ENCODE data around the gene SEMA6B.
"Not testable (repeated sequence)": the region's sequence is repeated elsewhere in the genome, so short reads cannot be mapped to it uniquely, and the experiment has no call there.

The SEMA6B gene

GRCh38 chr19:4529924-4530522, 29.5 kb downstream of the SEMA6B start:
- H3K36me3 ChIP-seq (replicated peaks; ENCODE audit: low read depth, low read length) = no peaks in the 10 kb centered on the region
- TF ChIP-seq CTCF (IDR thresholded peaks at IDR 0.05; ENCODE audit: low read depth, low read length) (no peak), EZH2phosphoT487 (IDR thresholded peaks at IDR 0.05; ENCODE audit: low read depth) (no peak)
- H4K20me1 ChIP-seq (ENCODE audit: insufficient read depth, low read length) = no peaks in the 10 kb centered on the region
- H3K9ac ChIP-seq (ENCODE audit: low read length) = no peak overlapping the region
- no peaks in the 10 kb centered on the region for H3K4me1 ChIP-seq (ENCODE audit: low read length)
- H2AFZ ChIP-seq (ENCODE audit: low read depth, low read length) = no peak overlapping the region
- no peak overlapping the region for H3K4me3 ChIP-seq (ENCODE audit: low read length)
- H3K27me3 ChIP-seq (ENCODE audit: low read depth, low read length) = no peaks in the 10 kb centered on the region
- no peaks in the 10 kb centered on the region for H3K9me3 ChIP-seq (ENCODE audit: insufficient read depth, low read length)
- no peak overlapping the region for H3K4me2 ChIP-seq (ENCODE audit: low read length)
- no peaks in the 10 kb centered on the region for H3K79me2 ChIP-seq (ENCODE audit: low read length)
- H3K27ac ChIP-seq (ENCODE audit: low read length) = no peak overlapping the region

DNA sequence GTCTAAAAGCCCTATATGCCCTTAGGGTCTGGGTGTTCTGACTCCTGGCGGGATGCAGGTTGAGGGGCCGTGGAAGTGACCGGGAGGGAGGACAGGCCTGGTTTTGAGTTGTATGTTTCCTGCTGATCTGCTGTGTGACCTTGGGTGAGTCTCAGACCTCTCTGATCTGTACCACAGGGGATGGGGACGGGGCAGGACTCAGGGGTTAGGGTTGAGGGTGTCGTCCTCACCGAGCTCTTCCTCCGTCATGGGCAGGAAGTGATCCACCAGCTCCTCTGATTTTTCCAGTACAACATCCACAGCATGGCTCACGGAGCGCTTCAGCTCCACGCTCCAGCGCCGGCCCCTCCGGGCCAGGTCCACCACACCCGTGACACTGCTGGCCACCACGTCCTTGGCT, 30.6 kb downstream of the SEMA6B start:
- Histone ChIP-seq H3K4me3 (ENCODE audit: low read length) (no peak overlapping the region), H3K9ac (ENCODE audit: low read length) (no peak overlapping the region), H3K27me3 (ENCODE audit: low read depth, low read length) (no peaks in the 10 kb centered on the region), H3K9me3 (ENCODE audit: insufficient read depth, low read length) (no peaks in the 10 kb centered on the region), H3K27ac (ENCODE audit: low read length) (no peak overlapping the region), H4K20me1 (ENCODE audit: insufficient read depth, low read length) (no peaks in the 10 kb centered on the region), H3K79me2 (ENCODE audit: low read length) (no peaks in the 10 kb centered on the region), H3K4me2 (ENCODE audit: low read length) (no peak overlapping the region), H3K36me3 (replicated peaks; ENCODE audit: low read depth, low read length) (no peaks in the 10 kb centered on the region), H3K4me1 (ENCODE audit: low read length) (no peaks in the 10 kb centered on the region), H2AFZ (ENCODE audit: low read depth, low read length) (no peak overlapping the region)
- TF ChIP-seq EZH2phosphoT487 (IDR thresholded peaks at IDR 0.05; ENCODE audit: low read depth) (no peak), CTCF (IDR thresholded peaks at IDR 0.05; ENCODE audit: low read depth, low read length) (no peak)

DNA sequence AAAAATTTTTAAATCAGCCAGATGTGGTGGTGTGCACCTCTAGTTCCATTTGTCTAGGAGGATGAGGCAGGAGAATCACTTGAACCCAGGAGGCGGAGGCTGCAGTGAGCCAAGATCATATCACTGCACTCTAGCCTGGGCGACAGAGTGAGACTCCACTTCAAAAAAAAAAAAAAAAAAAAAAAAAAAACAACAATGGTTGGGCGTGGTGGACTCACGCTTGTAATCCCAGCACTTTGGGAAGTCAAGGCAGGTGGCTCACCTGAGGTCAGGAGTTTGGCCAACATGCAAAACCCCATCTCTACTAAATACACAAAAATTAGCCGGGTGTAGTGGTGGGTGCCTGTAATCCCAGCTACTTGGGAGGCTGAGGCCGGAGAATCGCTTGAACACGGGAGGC, 32.1 kb downstream of the SEMA6B start:
- not testable (repeated sequence) for H3K79me2 ChIP-seq (ENCODE audit: low read length); H4K20me1 ChIP-seq (ENCODE audit: insufficient read depth, low read length); H3K4me1 ChIP-seq (ENCODE audit: low read length); H3K27me3 ChIP-seq (ENCODE audit: low read depth, low read length); H3K36me3 ChIP-seq (replicated peaks; ENCODE audit: low read depth, low read length); H3K27ac ChIP-seq (ENCODE audit: low read length); H3K9me3 ChIP-seq (ENCODE audit: insufficient read depth, low read length); H3K9ac ChIP-seq (ENCODE audit: low read length); H3K4me3 ChIP-seq (ENCODE audit: low read length); H2AFZ ChIP-seq (ENCODE audit: low read depth, low read length); H3K4me2 ChIP-seq (ENCODE audit: low read length)

DNA sequence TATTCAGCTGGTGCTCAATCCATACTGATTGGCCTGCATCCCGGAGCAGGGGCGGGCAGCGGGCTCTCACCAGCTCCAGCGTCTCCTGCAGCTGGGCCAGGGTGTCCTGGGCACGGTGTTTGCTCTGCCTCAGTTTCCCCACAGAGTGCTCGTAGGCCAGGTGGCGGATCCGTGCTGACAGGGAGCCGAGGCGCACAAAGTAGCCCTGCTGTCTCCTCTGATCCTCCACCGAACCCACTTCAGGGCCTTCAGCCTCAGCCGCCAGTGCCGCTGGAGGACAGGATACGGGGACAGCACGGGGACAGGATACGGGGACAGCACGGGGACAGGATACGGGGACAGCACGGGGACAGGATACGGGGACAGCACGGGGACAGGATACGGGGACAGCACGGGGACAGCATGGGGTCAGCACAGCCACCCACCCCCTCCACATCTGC, 33.9 kb downstream of the SEMA6B start:
- no peaks in the 10 kb centered on the region for H3K4me1 ChIP-seq (ENCODE audit: low read length)
- TF ChIP-seq EZH2phosphoT487 (IDR thresholded peaks at IDR 0.05; ENCODE audit: low read depth) = no peak
- TF ChIP-seq CTCF (IDR thresholded peaks at IDR 0.05; ENCODE audit: low read depth, low read length) = no peak
- H3K4me3 ChIP-seq (ENCODE audit: low read length) = no peak overlapping the region
- peaks cover 12% of the 10 kb centered on the region for H3K27me3 ChIP-seq (ENCODE audit: low read depth, low read length)
- no peaks in the 10 kb centered on the region for H3K79me2 ChIP-seq (ENCODE audit: low read length)
- H3K9me3 ChIP-seq (ENCODE audit: insufficient read depth, low read length) = no peaks in the 10 kb centered on the region
- no peak overlapping the region for H2AFZ ChIP-seq (ENCODE audit: low read depth, low read length)
- H3K4me2 ChIP-seq (ENCODE audit: low read length) = no peak overlapping the region
- H3K27ac ChIP-seq (ENCODE audit: low read length) = no peak overlapping the region
- H4K20me1 ChIP-seq (ENCODE audit: insufficient read depth, low read length) = no peaks in the 10 kb centered on the region
- H3K9ac ChIP-seq (ENCODE audit: low read length) = no peak overlapping the region
- no peaks in the 10 kb centered on the region for H3K36me3 ChIP-seq (replicated peaks; ENCODE audit: low read depth, low read length)
